ENCODE measurements around the gene TMEM184A. TPM values are rescaled to one million over a fixed set of nuclear protein-coding genes. Genes with fewer than 3 reads are reported as not detected.

TMEM184A gene
- total and polyA plus RNA-seq, 2 of the 13 experiments (the other 11 are each of a cell fraction or from before 2014, with no cell fraction given) = 9.5 to 20.4 TPM

GRCh38 chr7:1529383-1530116, 26.5 kb downstream of the TMEM184A start (continued):
- TF ChIP-seq, protein P1, sequence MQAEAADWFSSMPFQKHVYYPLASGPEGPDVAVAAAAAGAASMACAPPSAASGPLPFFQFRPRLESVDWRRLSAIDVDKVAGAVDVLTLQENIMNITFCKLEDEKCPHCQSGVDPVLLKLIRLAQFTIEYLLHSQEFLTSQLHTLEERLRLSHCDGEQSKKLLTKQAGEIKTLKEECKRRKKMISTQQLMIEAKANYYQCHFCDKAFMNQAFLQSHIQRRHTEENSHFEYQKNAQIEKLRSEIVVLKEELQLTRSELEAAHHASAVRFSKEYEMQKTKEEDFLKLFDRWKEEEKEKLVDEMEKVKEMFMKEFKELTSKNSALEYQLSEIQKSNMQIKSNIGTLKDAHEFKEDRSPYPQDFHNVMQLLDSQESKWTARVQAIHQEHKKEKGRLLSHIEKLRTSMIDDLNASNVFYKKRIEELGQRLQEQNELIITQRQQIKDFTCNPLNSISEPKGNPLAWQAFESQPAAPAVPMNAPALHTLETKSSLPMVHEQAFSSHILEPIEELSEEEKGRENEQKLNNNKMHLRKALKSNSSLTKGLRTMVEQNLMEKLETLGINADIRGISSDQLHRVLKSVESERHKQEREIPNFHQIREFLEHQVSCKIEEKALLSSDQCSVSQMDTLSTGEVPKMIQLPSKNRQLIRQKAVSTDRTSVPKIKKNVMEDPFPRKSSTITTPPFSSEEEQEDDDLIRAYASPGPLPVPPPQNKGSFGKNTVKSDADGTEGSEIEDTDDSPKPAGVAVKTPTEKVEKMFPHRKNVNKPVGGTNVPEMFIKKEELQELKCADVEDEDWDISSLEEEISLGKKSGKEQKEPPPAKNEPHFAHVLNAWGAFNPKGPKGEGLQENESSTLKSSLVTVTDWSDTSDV (CRISPR knock-in tag; IDR thresholded peaks at IDR 0.05) = no peak
- TF ChIP-seq TP53 (CRISPR knock-in tag; conservative IDR thresholded peaks at IDR 0.05) = no peak
- no peak for TF ChIP-seq CC2D1A (CRISPR knock-in tag; IDR thresholded peaks at IDR 0.05)
- TF ChIP-seq YEATS2 (CRISPR knock-in tag; IDR thresholded peaks at IDR 0.05; ENCODE audit: borderline replicate concordance) = no peak
- no peak for TF ChIP-seq RNF2 (conservative IDR thresholded peaks at IDR 0.05; ENCODE audit: low read depth)
- TF ChIP-seq, protein P2, sequence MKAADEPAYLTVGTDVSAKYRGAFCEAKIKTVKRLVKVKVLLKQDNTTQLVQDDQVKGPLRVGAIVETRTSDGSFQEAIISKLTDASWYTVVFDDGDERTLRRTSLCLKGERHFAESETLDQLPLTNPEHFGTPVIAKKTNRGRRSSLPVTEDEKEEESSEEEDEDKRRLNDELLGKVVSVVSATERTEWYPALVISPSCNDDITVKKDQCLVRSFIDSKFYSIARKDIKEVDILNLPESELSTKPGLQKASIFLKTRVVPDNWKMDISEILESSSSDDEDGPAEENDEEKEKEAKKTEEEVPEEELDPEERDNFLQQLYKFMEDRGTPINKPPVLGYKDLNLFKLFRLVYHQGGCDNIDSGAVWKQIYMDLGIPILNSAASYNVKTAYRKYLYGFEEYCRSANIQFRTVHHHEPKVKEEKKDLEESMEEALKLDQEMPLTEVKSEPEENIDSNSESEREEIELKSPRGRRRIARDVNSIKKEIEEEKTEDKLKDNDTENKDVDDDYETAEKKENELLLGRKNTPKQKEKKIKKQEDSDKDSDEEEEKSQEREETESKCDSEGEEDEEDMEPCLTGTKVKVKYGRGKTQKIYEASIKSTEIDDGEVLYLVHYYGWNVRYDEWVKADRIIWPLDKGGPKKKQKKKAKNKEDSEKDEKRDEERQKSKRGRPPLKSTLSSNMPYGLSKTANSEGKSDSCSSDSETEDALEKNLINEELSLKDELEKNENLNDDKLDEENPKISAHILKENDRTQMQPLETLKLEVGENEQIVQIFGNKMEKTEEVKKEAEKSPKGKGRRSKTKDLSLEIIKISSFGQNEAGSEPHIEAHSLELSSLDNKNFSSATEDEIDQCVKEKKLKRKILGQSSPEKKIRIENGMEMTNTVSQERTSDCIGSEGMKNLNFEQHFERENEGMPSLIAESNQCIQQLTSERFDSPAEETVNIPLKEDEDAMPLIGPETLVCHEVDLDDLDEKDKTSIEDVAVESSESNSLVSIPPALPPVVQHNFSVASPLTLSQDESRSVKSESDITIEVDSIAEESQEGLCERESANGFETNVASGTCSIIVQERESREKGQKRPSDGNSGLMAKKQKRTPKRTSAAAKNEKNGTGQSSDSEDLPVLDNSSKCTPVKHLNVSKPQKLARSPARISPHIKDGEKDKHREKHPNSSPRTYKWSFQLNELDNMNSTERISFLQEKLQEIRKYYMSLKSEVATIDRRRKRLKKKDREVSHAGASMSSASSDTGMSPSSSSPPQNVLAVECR (CRISPR knock-in tag; IDR thresholded peaks at IDR 0.05; ENCODE audit: borderline replicate concordance) = no peak
- TF ChIP-seq TRIM24 (CRISPR knock-in tag; IDR thresholded peaks at IDR 0.05) = no peak

Data from HepG2 (cell line).